ENCODE results near the gene CELA3B. TPM values are rescaled to one million over a fixed set of nuclear protein-coding genes. Genes with fewer than 3 reads are reported as not detected.
"Not testable (repeated sequence)": the region's sequence is repeated elsewhere in the genome, so short reads cannot be mapped to it uniquely, and the experiment has no call there.

The CELA3B gene
- total RNA-seq, 2 experiments from 2014 or later: not detected

GRCh38 chr1:22009566-22009965, 32.7 kb downstream of the CELA3B start:
- H3K4me1 Mint-ChIP-seq (ENCODE audit: low read depth); H3K4me3 Mint-ChIP-seq; H3K36me3 Mint-ChIP-seq; DNase-seq; intact Hi-C loops (cut with micrococcal nuclease); H3K9me3 Mint-ChIP-seq; H3K27ac Mint-ChIP-seq; H3K27me3 Mint-ChIP-seq; POLR2A ChIA-PET: not testable (repeated sequence)
- CTCF ChIA-PET: interaction anchor here (0.6 kb wide), 1 partner anchor 226 kb away, joined by 3 read pairs; no protein-coding TSS in a partner anchor

DNA sequence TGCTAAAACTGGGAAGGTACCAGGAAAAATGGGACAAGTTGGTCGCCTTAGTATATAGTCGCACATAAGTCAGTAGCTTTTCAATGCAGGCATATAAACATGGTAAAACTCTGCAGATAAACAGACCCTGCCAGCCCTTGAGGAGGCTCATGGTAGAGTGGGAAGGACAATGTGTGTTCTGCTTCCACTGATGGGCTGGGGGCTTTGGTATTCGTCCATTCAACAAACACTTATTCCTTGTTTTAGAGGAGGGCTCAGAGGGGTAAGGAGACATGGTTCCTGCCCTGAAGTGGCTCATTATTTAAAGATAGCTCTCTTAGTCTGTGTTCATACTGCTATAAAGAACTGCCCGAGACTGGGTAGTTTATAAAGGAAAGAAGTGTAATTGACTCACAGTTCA, 35.9 kb downstream of the CELA3B start:
- DNase-seq; H3K27me3 Mint-ChIP-seq; H3K4me1 Mint-ChIP-seq (ENCODE audit: low read depth); intact Hi-C loops (cut with micrococcal nuclease); H3K4me3 Mint-ChIP-seq; H3K36me3 Mint-ChIP-seq; H3K27ac Mint-ChIP-seq; H3K9me3 Mint-ChIP-seq; CTCF ChIA-PET; POLR2A ChIA-PET: not testable (repeated sequence)

GRCh38 chr1:22014575-22015206, 37.9 kb downstream of the CELA3B start:
- peaks cover 14% of the 10 kb centered on the region for H3K4me1 Mint-ChIP-seq (ENCODE audit: low read depth)
- intact Hi-C loops (cut with micrococcal nuclease); H3K9me3 Mint-ChIP-seq; H3K27me3 Mint-ChIP-seq; CTCF ChIA-PET; H3K27ac Mint-ChIP-seq; POLR2A ChIA-PET; H3K36me3 Mint-ChIP-seq; H3K4me3 Mint-ChIP-seq; DNase-seq: not testable (repeated sequence)

DNA sequence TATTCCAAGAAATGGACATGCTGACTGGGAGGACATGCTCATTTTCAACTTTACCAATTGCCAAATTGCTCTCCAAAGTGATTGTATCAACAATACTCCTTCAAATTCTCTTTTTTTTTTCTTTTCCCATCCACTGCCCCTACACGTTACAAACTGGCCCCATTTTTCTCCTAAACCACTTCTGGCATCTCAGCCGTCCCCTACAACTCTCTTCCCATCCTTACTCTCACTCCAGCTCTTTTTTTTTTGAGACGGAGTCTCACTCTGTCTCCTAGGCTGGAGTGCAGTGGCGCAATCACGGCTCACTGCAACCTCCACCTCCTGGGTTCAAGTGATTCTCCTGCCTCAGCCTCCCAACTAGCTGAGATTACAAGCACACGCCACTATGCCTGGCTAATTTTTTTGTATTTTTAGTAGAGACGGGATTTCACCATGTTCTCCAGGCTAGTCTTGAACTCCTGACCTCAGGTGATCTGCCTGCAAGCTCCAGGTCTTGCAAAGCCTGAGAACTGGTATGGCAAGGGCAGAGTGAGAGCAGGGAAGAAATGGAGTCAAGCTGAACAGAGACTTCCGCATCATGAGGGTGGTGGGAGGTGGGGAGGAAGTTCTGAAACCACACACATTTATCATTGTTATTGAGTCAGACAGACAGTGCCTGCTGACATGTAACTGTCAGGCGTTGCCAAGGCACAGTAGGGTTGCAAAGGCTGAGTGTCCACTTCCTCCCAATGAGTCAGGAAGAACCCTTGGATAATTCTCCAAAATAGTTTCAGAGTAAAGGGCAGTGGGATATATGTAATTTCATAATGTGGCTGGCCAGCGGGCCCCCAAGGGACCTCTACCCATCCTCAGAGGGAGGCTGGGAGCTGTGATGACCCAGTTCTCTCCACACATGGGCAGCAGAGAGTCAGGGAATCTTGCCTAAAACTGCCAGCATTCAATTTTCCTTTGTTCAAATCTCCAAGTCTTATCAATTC, 42.0 kb downstream of the CELA3B start:
- Mint-ChIP-seq H3K4me3 (no peak overlapping the region), H3K9me3 (no peaks in the 10 kb centered on the region), H3K4me1 (ENCODE audit: low read depth) (peaks cover 26% of the 10 kb centered on the region), H3K36me3 (no peaks in the 10 kb centered on the region), H3K27me3 (no peaks in the 10 kb centered on the region), H3K27ac (peak overlapping the region; percentile 64)
- POLR2A ChIA-PET: interaction anchor here (0.7 kb wide), 1 partner anchor 21 kb away, joined by 3 read pairs; no protein-coding TSS in a partner anchor
- CTCF ChIA-PET: interaction anchor here (0.6 to 1.4 kb wide), 2 partner anchors 80 to 82 kb away, joined by 3 read pairs; no protein-coding TSS in a partner anchor
- peak; percentile 82 for DNase-seq
- intact Hi-C loops (cut with micrococcal nuclease): loop anchor here (1.0 kb wide), 1 partner anchor 35 kb away; no protein-coding TSS in a partner anchor

- DNase-seq: no peak
- ChIA-PET POLR2A (interaction anchor here (0.6 to 1.4 kb wide), 3 partner anchors 31 to 366 kb away, joined by 3 to 4 read pairs (median 3); partner anchors contain the start of gene CDC42), CTCF (interaction anchor here (1.0 to 4.9 kb wide), 3 partner anchors 10 to 32 kb away, joined by 4 to 62 read pairs (median 4); partner anchors contain the start of gene CDC42)
- Mint-ChIP-seq H3K27ac (no peak overlapping the region), H3K4me1 (ENCODE audit: low read depth) (peaks cover 37% of the 10 kb centered on the region), H3K4me3 (no peak overlapping the region), H3K9me3 (no peaks in the 10 kb centered on the region), H3K36me3 (peaks cover 4% of the 10 kb centered on the region), H3K27me3 (no peaks in the 10 kb centered on the region)
- intact Hi-C loops (cut with micrococcal nuclease): loop anchor here (10.0 kb wide), 1 partner anchor 726 kb away; the partner anchor contains the start of gene ECE1
These were observed 44.2 kb downstream of the CELA3B start for GRCh38 chr1:22021061-22021460.

- POLR2A ChIA-PET: interaction anchor here (0.9 to 2.7 kb wide), 10 partner anchors 9 to 242 kb away, joined by 3 to 78 read pairs (median 4); partner anchors contain the start of genes CDC42 and USP48
- H3K4me1 Mint-ChIP-seq (ENCODE audit: low read depth): peaks cover 41% of the 10 kb centered on the region
These were observed 47.9 kb downstream of the CELA3B start for GRCh38 chr1:22024485-22025367.

DNA sequence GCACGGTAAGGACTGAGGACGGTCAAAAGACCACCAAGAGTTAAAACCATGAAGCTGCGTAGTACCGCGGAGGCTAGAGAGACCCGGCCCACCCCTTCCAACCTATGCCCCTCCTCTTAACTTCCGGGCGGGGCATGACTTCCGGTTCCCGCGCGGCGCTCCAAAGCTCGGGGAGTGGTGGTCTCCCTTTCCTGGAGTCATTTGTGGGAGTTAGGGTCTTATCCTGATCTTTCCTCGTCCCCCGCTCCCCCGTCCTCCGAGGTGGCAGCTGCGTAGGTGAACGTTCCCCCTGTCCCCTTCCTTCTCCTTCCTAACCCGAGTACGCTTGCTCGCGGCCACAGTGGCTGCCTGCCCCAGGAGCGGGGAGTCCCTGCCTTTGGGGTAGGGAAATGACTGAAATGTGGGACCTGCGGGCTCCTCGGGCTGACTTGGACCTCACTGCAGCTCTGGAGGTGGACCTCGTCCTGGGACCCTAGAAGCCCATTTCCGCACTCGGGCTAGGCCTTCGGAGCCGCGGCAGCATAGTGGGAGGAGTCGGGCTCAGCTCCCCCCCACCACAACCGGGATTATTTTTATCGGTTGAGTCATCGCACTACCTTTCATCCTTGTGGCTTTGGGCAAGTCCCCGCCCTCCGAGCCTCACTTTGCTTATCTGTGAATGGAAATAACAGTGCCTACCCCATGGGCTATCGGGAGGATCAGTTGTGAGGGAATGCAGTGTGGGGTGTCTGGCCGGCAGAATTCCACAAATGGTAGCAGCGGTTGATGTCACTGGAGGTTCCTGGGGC, 48.7 kb downstream of the CELA3B start:
- Mint-ChIP-seq H3K9me3 (no peaks in the 10 kb centered on the region), H3K4me1 (ENCODE audit: low read depth) (peaks cover 43% of the 10 kb centered on the region), H3K36me3 (peaks cover 10% of the 10 kb centered on the region), H3K27ac (peak overlapping the region; percentile 99), H3K27me3 (no peaks in the 10 kb centered on the region), H3K4me3 (peak overlapping the region; percentile 95)
- DNase-seq: peak; percentile 92
- intact Hi-C loops (cut with micrococcal nuclease): loop anchor here (1.0 to 10.0 kb wide), 7 partner anchors 15 to 731 kb away; partner anchors contain the start of genes ECE1, USP48 and ZBTB40
- POLR2A ChIA-PET: interaction anchor here (0.9 to 2.7 kb wide), 10 partner anchors 10 to 243 kb away, joined by 3 to 78 read pairs (median 4); partner anchors contain the start of genes CDC42 and USP48
- CTCF ChIA-PET: interaction anchor here (0.6 to 4.9 kb wide), 9 partner anchors 7 to 81 kb away, joined by 3 to 62 read pairs (median 5); partner anchors contain the start of gene CDC42

More at GRCh38 chr1:22024485-22025367, 47.9 kb downstream of the CELA3B start:
- intact Hi-C loops (cut with micrococcal nuclease): loop anchor here (1.0 to 10.0 kb wide), 8 partner anchors 16 to 730 kb away; partner anchors contain the start of genes ECE1, USP48 and ZBTB40
- Mint-ChIP-seq H3K36me3 (peaks cover 10% of the 10 kb centered on the region), H3K27me3 (no peaks in the 10 kb centered on the region), H3K4me3 (peak overlapping the region; percentile 95), H3K27ac (peak overlapping the region; percentile 99), H3K9me3 (no peaks in the 10 kb centered on the region)
- CTCF ChIA-PET: interaction anchor here (0.7 to 4.9 kb wide), 14 partner anchors 8 to 243 kb away, joined by 3 to 62 read pairs (median 4); partner anchors contain the start of gene CDC42
- DNase-seq: peak; percentile 86

DNA sequence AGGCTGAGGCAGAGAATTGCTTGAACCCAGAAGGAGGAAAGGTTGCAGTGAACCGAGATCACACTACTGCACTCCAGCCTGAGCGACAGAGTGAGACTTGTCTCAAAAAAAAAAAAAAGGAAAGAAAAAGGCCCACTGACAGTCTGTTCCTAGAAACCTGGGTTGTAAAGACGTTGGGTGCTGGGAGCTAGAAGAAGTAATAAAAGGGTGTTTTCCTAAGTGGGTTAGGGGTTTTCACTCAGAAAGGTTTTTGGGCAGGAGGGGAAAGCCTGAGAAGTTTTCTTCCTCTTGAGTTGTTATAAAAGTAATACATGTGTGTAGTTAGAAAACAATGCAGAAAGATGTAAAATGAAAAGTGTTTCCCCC, 50.1 kb downstream of the CELA3B start:
- ChIA-PET POLR2A (interaction anchor here (0.6 to 2.6 kb wide), 5 partner anchors 13 to 29 kb away, joined by 3 to 8 read pairs (median 3); partner anchors contain the start of gene CDC42), CTCF (interaction anchor here (1.7 to 2.6 kb wide), 2 partner anchors 13 to 26 kb away, joined by 4 to 15 read pairs; partner anchors contain the start of gene CDC42)
- no peak for DNase-seq
- intact Hi-C loops (cut with micrococcal nuclease): loop anchor here (10.0 kb wide), 1 partner anchor 732 kb away; the partner anchor contains the start of gene ECE1
- H3K9me3 Mint-ChIP-seq: no peaks in the 10 kb centered on the region
- H3K4me1 Mint-ChIP-seq (ENCODE audit: low read depth): peaks cover 50% of the 10 kb centered on the region
- H3K4me3 Mint-ChIP-seq: peak overlapping the region; percentile 95
- peaks cover 14% of the 10 kb centered on the region for H3K36me3 Mint-ChIP-seq
- H3K27me3 Mint-ChIP-seq: no peaks in the 10 kb centered on the region
- H3K27ac Mint-ChIP-seq: peak overlapping the region; percentile 99

DNA sequence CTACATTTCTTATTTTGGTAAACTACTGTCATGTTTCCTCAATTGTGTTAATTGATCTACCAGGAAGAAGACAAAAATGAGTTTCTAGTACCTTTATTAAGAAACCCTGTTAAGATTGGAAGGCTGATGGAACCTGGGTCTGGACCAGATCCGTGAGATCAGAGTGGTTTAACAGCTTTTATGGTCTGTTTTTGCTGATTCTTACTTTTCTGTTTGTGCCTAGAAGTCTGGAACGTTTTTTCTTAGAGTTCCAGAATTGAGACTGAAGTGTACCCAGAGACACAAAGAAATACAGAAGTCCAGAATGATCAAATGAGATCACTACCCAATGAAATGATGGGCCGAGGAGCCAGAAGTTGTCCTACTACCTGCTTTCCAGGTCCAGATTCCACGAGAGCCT, 53.2 kb downstream of the CELA3B start:
- ChIA-PET CTCF (no interaction called here), POLR2A (no interaction called here)
- intact Hi-C loops (cut with micrococcal nuclease): no loop called here
- H3K9me3 Mint-ChIP-seq: no peaks in the 10 kb centered on the region
- peaks cover 35% of the 10 kb centered on the region for H3K4me1 Mint-ChIP-seq (ENCODE audit: low read depth)
- no peak overlapping the region for H3K4me3 Mint-ChIP-seq
- no peak for DNase-seq
- no peak overlapping the region for H3K27ac Mint-ChIP-seq
- H3K36me3 Mint-ChIP-seq: peaks cover 14% of the 10 kb centered on the region
- H3K27me3 Mint-ChIP-seq: no peaks in the 10 kb centered on the region

- peaks cover 14% of the 10 kb centered on the region for H3K36me3 Mint-ChIP-seq
- no peak overlapping the region for H3K27ac Mint-ChIP-seq
- ChIA-PET POLR2A (interaction anchor here (0.9 to 1.6 kb wide), 3 partner anchors 10 to 63 kb away, joined by 3 to 9 read pairs (median 5); partner anchors contain the start of gene CDC42), CTCF (interaction anchor here (0.7 to 1.5 kb wide), 2 partner anchors 8 to 9 kb away, joined by 3 to 6 read pairs; no protein-coding TSS in a partner anchor)
- peaks cover 35% of the 10 kb centered on the region for H3K4me1 Mint-ChIP-seq (ENCODE audit: low read depth)
- intact Hi-C loops (cut with micrococcal nuclease): no loop called here
- DNase-seq: no peak
- no peaks in the 10 kb centered on the region for H3K9me3 Mint-ChIP-seq
- no peaks in the 10 kb centered on the region for H3K27me3 Mint-ChIP-seq
- H3K4me3 Mint-ChIP-seq: no peak overlapping the region
These were observed 53.7 kb downstream of the CELA3B start for GRCh38 chr1:22030473-22030872.

All from activated CD4-positive, alpha-beta memory T cell treated with anti-CD3 and anti-CD28 coated beads for 36 hours (primary cell).